ENCODE results near the gene RANBP1. TPM values are rescaled to one million over a fixed set of nuclear protein-coding genes. Genes with fewer than 3 reads are reported as not detected.

The RANBP1 gene
- total RNA-seq, 1 experiment from 2014 or later, result 133 TPM

- H4K20me1 ChIP-seq (ENCODE audit: insufficient read depth, low read depth, low read length), result no peaks in the 10 kb centered on the region
- DNase-seq, result no peak
- no peaks in the 10 kb centered on the region for H3K9me3 ChIP-seq (ENCODE audit: low read length)
Observed at GRCh38 chr22:20108757-20109230, 7.1 kb upstream of the RANBP1 start.

GRCh38 chr22:20109411-20110358, 6.2 kb upstream of the RANBP1 start:
- H3K27ac ChIP-seq (ENCODE audit: low read length), result no peak overlapping the region
- H3K79me2 ChIP-seq (ENCODE audit: low read length), result peaks cover 8% of the 10 kb centered on the region
- no peak overlapping the region for H3K9ac ChIP-seq (ENCODE audit: low read length)
- no peak overlapping the region for H3K4me3 ChIP-seq (ENCODE audit: low read length)
- no peak overlapping the region for H3K4me2 ChIP-seq (ENCODE audit: low read depth, low read length, poor library complexity, severe bottlenecking)
- no peak overlapping the region for H2AFZ ChIP-seq (ENCODE audit: low read length)
- H3K27me3 ChIP-seq (ENCODE audit: low read length), result no peaks in the 10 kb centered on the region
- no peaks in the 10 kb centered on the region for H3K9me2 ChIP-seq (replicated peaks; ENCODE audit: insufficient read depth, low read length)
- peaks cover 19% of the 10 kb centered on the region for H3K4me1 ChIP-seq (ENCODE audit: low read length)
- H3K36me3 ChIP-seq (ENCODE audit: insufficient read depth, low read length), result no peaks in the 10 kb centered on the region; the same call in none of the 2 replicates
- no peak for DNase-seq
- H3K9me3 ChIP-seq (ENCODE audit: low read length), result no peaks in the 10 kb centered on the region
- no peaks in the 10 kb centered on the region for H4K20me1 ChIP-seq (ENCODE audit: insufficient read depth, low read depth, low read length)

More at GRCh38 chr22:20108757-20109230, 7.1 kb upstream of the RANBP1 start:
- Histone ChIP-seq H2AFZ (ENCODE audit: low read length) (no peak overlapping the region), H3K9me2 (replicated peaks; ENCODE audit: insufficient read depth, low read length) (no peaks in the 10 kb centered on the region), H3K4me3 (ENCODE audit: low read length) (no peak overlapping the region), H3K4me1 (ENCODE audit: low read length) (peaks cover 19% of the 10 kb centered on the region), H3K4me2 (ENCODE audit: low read depth, low read length, poor library complexity, severe bottlenecking) (no peak overlapping the region), H3K36me3 (ENCODE audit: insufficient read depth, low read length) (no peaks in the 10 kb centered on the region; the same call in 1 of the 2 replicates), H3K79me2 (ENCODE audit: low read length) (peaks cover 1% of the 10 kb centered on the region; the same call in 1 of the 2 replicates), H3K27me3 (ENCODE audit: low read length) (no peaks in the 10 kb centered on the region), H3K27ac (ENCODE audit: low read length) (no peak overlapping the region), H3K9ac (ENCODE audit: low read length) (no peak overlapping the region)

DNA sequence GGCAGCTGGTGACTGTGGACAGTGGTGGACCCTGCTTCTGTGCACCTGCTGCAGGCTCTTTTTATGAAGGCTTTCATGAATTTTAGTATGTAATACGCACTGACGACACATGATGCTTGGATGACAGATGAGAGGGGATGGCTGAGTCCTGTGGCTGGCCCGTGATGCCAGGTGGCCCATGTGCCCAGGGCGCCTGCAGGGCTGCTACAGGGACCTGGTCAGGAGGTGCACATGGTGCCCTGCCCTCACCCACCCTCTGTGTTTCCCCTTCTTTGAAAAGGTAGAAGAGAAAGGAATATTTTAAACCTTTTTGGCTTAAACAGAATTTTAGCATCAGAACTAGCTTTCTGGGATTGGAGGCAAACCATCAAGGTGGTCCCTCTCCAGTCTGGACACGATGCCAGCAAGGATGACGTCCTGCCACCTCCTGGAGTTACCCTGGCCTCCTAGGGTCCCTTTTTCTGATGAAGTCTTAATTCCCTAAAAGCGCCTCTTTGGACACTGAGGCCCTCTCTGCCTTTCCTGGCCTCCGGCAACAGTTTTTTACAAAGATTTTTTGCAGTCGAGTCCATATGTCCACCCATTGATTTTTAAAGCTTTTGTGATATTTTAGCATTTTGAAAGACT, 5.4 kb upstream of the RANBP1 start:
- H3K79me2 ChIP-seq (ENCODE audit: low read length), result peaks cover 16% of the 10 kb centered on the region
- peak overlapping the region; percentile 58 for H3K27ac ChIP-seq (ENCODE audit: low read length)
- no peaks in the 10 kb centered on the region for H3K27me3 ChIP-seq (ENCODE audit: low read length)
- no peaks in the 10 kb centered on the region for H4K20me1 ChIP-seq (ENCODE audit: insufficient read depth, low read depth, low read length)
- H3K9me3 ChIP-seq (ENCODE audit: low read length), result no peaks in the 10 kb centered on the region
- H3K36me3 ChIP-seq (ENCODE audit: insufficient read depth, low read length), result peaks cover 3% of the 10 kb centered on the region
- H3K4me2 ChIP-seq (ENCODE audit: low read depth, low read length, poor library complexity, severe bottlenecking), result no peak overlapping the region
- no peak overlapping the region for H3K4me3 ChIP-seq (ENCODE audit: low read length)
- no peak for DNase-seq
- H3K9me2 ChIP-seq (replicated peaks; ENCODE audit: insufficient read depth, low read length), result no peaks in the 10 kb centered on the region
- no peak overlapping the region for H2AFZ ChIP-seq (ENCODE audit: low read length)
- H3K9ac ChIP-seq (ENCODE audit: low read length), result no peak overlapping the region
- peaks cover 27% of the 10 kb centered on the region for H3K4me1 ChIP-seq (ENCODE audit: low read length)

GRCh38 chr22:20111045-20111688, 4.7 kb upstream of the RANBP1 start:
- peaks cover 34% of the 10 kb centered on the region for H3K4me1 ChIP-seq (ENCODE audit: low read length)
- no peaks in the 10 kb centered on the region for H3K9me2 ChIP-seq (replicated peaks; ENCODE audit: insufficient read depth, low read length)
- no peak overlapping the region for H2AFZ ChIP-seq (ENCODE audit: low read length)
- no peaks in the 10 kb centered on the region for H3K9me3 ChIP-seq (ENCODE audit: low read length)
- DNase-seq, result peak; percentile 84
- peaks cover 6% of the 10 kb centered on the region for H3K36me3 ChIP-seq (ENCODE audit: insufficient read depth, low read length)
- H3K27me3 ChIP-seq (ENCODE audit: low read length), result no peaks in the 10 kb centered on the region
- H3K4me3 ChIP-seq (ENCODE audit: low read length), result no peak overlapping the region
- no peak overlapping the region for H3K9ac ChIP-seq (ENCODE audit: low read length)
- H3K27ac ChIP-seq (ENCODE audit: low read length), result peak overlapping the region; percentile 58
- H3K79me2 ChIP-seq (ENCODE audit: low read length), result peaks cover 23% of the 10 kb centered on the region
- H4K20me1 ChIP-seq (ENCODE audit: insufficient read depth, low read depth, low read length), result no peaks in the 10 kb centered on the region
- no peak overlapping the region for H3K4me2 ChIP-seq (ENCODE audit: low read depth, low read length, poor library complexity, severe bottlenecking)

GRCh38 chr22:20111689-20112622, 3.9 kb upstream of the RANBP1 start:
- H3K4me2 ChIP-seq (ENCODE audit: low read depth, low read length, poor library complexity, severe bottlenecking), result no peak overlapping the region

GRCh38 chr22:20112623-20113511, 3.0 kb upstream of the RANBP1 start:
- Histone ChIP-seq H3K36me3 (ENCODE audit: insufficient read depth, low read length) (peaks cover 6% of the 10 kb centered on the region), H3K27me3 (ENCODE audit: low read length) (no peaks in the 10 kb centered on the region), H3K4me2 (ENCODE audit: low read depth, low read length, poor library complexity, severe bottlenecking) (no peak overlapping the region), H3K79me2 (ENCODE audit: low read length) (peaks cover 34% of the 10 kb centered on the region), H3K9ac (ENCODE audit: low read length) (0 out of 2 replicates have a peak overlapping the region, but pooled peaks have one; percentile 46), H3K9me3 (ENCODE audit: low read length) (no peaks in the 10 kb centered on the region), H3K9me2 (replicated peaks; ENCODE audit: insufficient read depth, low read length) (no peaks in the 10 kb centered on the region), H3K4me1 (ENCODE audit: low read length) (peaks cover 34% of the 10 kb centered on the region), H2AFZ (ENCODE audit: low read length) (no peak overlapping the region), H4K20me1 (ENCODE audit: insufficient read depth, low read depth, low read length) (no peaks in the 10 kb centered on the region), H3K27ac (ENCODE audit: low read length) (no peak overlapping the region), H3K4me3 (ENCODE audit: low read length) (no peak overlapping the region)
- no peak for DNase-seq

More at GRCh38 chr22:20111689-20112622, 3.9 kb upstream of the RANBP1 start:
- peak overlapping the region; percentile 46 for H3K9ac ChIP-seq (ENCODE audit: low read length)
- H2AFZ ChIP-seq (ENCODE audit: low read length), result no peak overlapping the region
- no peaks in the 10 kb centered on the region for H3K9me3 ChIP-seq (ENCODE audit: low read length)
- H3K4me3 ChIP-seq (ENCODE audit: low read length), result no peak overlapping the region
- no peak for DNase-seq
- peak overlapping the region; percentile 76 for H3K27ac ChIP-seq (ENCODE audit: low read length)
- H3K4me1 ChIP-seq (ENCODE audit: low read length), result peaks cover 34% of the 10 kb centered on the region
- peaks cover 31% of the 10 kb centered on the region for H3K79me2 ChIP-seq (ENCODE audit: low read length)
- peaks cover 6% of the 10 kb centered on the region for H3K36me3 ChIP-seq (ENCODE audit: insufficient read depth, low read length)
- no peaks in the 10 kb centered on the region for H3K27me3 ChIP-seq (ENCODE audit: low read length)
- H3K9me2 ChIP-seq (replicated peaks; ENCODE audit: insufficient read depth, low read length), result no peaks in the 10 kb centered on the region
- H4K20me1 ChIP-seq (ENCODE audit: insufficient read depth, low read depth, low read length), result no peaks in the 10 kb centered on the region

Data from Karpas-422 (cell line).